H1 (cell line): ENCODE measurements around the gene ALDH4A1. TPM values are rescaled to one million over a fixed set of nuclear protein-coding genes. Genes with fewer than 3 reads are reported as not detected.

Experiments used
- CTCF ChIA-PET: fragments of 300-600 bp; sonication (Branson Sonifier 250); formaldehyde crosslinking; loops from one replicate; lab custom pipeline; 2021; ENCODE audit not compliant: partially characterized antibody; lab: Charles Lee
- POLR2A ChIA-PET: fragments of 300-600 bp; sonication (Branson Sonifier 250); formaldehyde crosslinking; loops from one replicate; lab custom pipeline; 2021; ENCODE audit warnings: inconsistent platforms; ENCODE audit not compliant: partially characterized antibody; lab: Charles Lee
- DNase-seq, 2 experiments: peaks; one replicate each; pipeline versions ENCODE4 v3.0.0 to v3.0.0-alpha.2; 2010 to 2022; ENCODE audit warnings: low spot score in 2 of 2, low read depth in 1 of 2, mixed read lengths in 1 of 2
- FAIRE-seq: peaks from 2 replicates; lab custom pipeline; 2011; peaks lifted over from hg19 to GRCh38; lab: Jason Lieb, UNC
- H2AFZ ChIP-seq: 2 replicates; pipeline ENCODE4 v1.8.1; 2012; ENCODE audit warnings: low read length, inconsistent platforms
- H2AK5ac ChIP-seq: 2 replicates; pipeline ENCODE4 v1.6.1; 2013; ENCODE audit warnings: low read depth, low read length
- H2BK120ac ChIP-seq: replicated peaks from 2 replicates; pipeline ENCODE3; 2013; ENCODE audit warnings: low read depth, low read length, inconsistent platforms
- H2BK12ac ChIP-seq: 2 replicates; pipeline ENCODE4 v1.6.1; 2013; ENCODE audit warnings: low read depth, low read length
- H2BK15ac ChIP-seq: 2 replicates; pipeline ENCODE4 v1.6.1; 2013; ENCODE audit warnings: low read length
- H2BK20ac ChIP-seq: 2 replicates; pipeline ENCODE4 v1.6.1; 2013; ENCODE audit warnings: low read length
- H2BK5ac ChIP-seq: 2 replicates; pipeline ENCODE4 v1.6.1; 2013; ENCODE audit warnings: low read depth, low read length
- H3K14ac ChIP-seq: 2 replicates; pipeline ENCODE4 v1.6.1; 2013; ENCODE audit warnings: inconsistent platforms; ENCODE audit not compliant: insufficient read length
- H3K18ac ChIP-seq: 2 replicates; pipeline ENCODE4 v1.6.1; 2013; ENCODE audit warnings: low read length; ENCODE audit errors: extremely low read depth
- H3K23ac ChIP-seq: 2 replicates; pipeline ENCODE4 v1.6.1; 2013; ENCODE audit warnings: inconsistent platforms; ENCODE audit not compliant: insufficient read length
- H3K23me2 ChIP-seq: 2 replicates; pipeline ENCODE4 v1.6.1; 2013; ENCODE audit warnings: low read depth, low read length
- H3K27ac ChIP-seq: 2 replicates; pipeline ENCODE4 v1.6.1; 2011; ENCODE audit warnings: low read depth, low read length, inconsistent platforms
- H3K27me3 ChIP-seq, 4 experiments: replicated peaks in 1 of 4; 1 replicate in 1 of 4; 2 replicates in 3 of 4; pipeline versions ENCODE4 v1.6.1 to v1.8.1; 2011 to 2013; ENCODE audit warnings: low read length in 3 of 4, mild to moderate bottlenecking in 3 of 4, inconsistent platforms in 2 of 4, mixed read lengths in 2 of 4, moderate library complexity in 1 of 4; ENCODE audit not compliant: control insufficient read depth in 3 of 4, insufficient read depth in 3 of 4; ENCODE audit errors: extremely low read depth in 1 of 4
- H3K36me3 ChIP-seq, 4 experiments: 2 replicates each; pipeline versions ENCODE4 v1.6.1 to v1.8.1; 2011 to 2013; ENCODE audit warnings: mild to moderate bottlenecking in 4 of 4, low read length in 3 of 4, moderate library complexity in 2 of 4, control low read depth in 1 of 4, inconsistent platforms in 1 of 4; ENCODE audit not compliant: insufficient read depth in 4 of 4, control insufficient read depth in 2 of 4
- H3K4ac ChIP-seq: replicated peaks from 2 replicates; pipeline ENCODE3; 2013; ENCODE audit warnings: low read length, low read depth, mixed read lengths, inconsistent platforms; ENCODE audit not compliant: insufficient read length
- H3K4me1 ChIP-seq, 4 experiments: replicated peaks in 1 of 4; 1 replicate in 1 of 4; 2 replicates in 3 of 4; pipeline versions ENCODE4 v1.6.1 to v1.8.1; 2011 to 2013; ENCODE audit warnings: low read length in 3 of 4, inconsistent platforms in 2 of 4, mixed read lengths in 1 of 4; ENCODE audit not compliant: insufficient read depth in 4 of 4, control insufficient read depth in 3 of 4
- H3K4me2 ChIP-seq, 2 experiments: 2 replicates each; pipeline versions ENCODE4 v1.6.1 to v1.8.1; 2011 to 2013; ENCODE audit warnings: low read depth in 2 of 2, low read length in 2 of 2, control low read depth in 1 of 2, inconsistent platforms in 1 of 2, mild to moderate bottlenecking in 1 of 2; ENCODE audit not compliant: insufficient read depth in 1 of 2
- H3K4me3 ChIP-seq, 4 experiments: fragments of 200-600, 300-600 bp in 1 of 4; sonication (generic), shearing (Covaris generic), sonication (Bioruptor Twin) in 1 of 4; 2 replicates each; pipeline versions ENCODE4 v1.5.1 to v1.8.1; 2011 to 2016; ENCODE audit warnings: low read length in 4 of 4, low read depth in 3 of 4, control low read depth in 2 of 4, inconsistent platforms in 2 of 4, mild to moderate bottlenecking in 2 of 4, mixed read lengths in 1 of 4, moderate library complexity in 1 of 4; ENCODE audit not compliant: insufficient read depth in 2 of 4; ENCODE audit errors: extremely low read depth in 1 of 4
- H3K56ac ChIP-seq: replicated peaks from 2 replicates; pipeline ENCODE3; 2013; ENCODE audit warnings: low read depth, mild to moderate bottlenecking, mixed read lengths, low read length, inconsistent platforms; ENCODE audit not compliant: insufficient read length
- H3K79me1 ChIP-seq: 2 replicates; pipeline ENCODE4 v1.6.1; 2013; ENCODE audit warnings: low read depth, low read length, control low read depth
- H3K79me2 ChIP-seq, 2 experiments: 2 replicates each; pipeline versions ENCODE4 v1.6.1 to v1.8.1; 2012 to 2013; ENCODE audit warnings: low read length in 2 of 2, mild to moderate bottlenecking in 2 of 2, inconsistent platforms in 1 of 2; ENCODE audit not compliant: insufficient read depth in 2 of 2, control insufficient read depth in 1 of 2
- H3K9ac ChIP-seq, 4 experiments: replicated peaks in 1 of 4; 1 replicate in 1 of 4; 2 replicates in 3 of 4; pipeline versions ENCODE4 v1.6.1 to v1.8.1; 2011 to 2013; ENCODE audit warnings: low read depth in 3 of 4, low read length in 3 of 4, control low read depth in 2 of 4, mild to moderate bottlenecking in 2 of 4, moderate library complexity in 2 of 4, inconsistent platforms in 1 of 4; ENCODE audit errors: extremely low read depth in 1 of 4
- H3K9me3 ChIP-seq, 2 experiments: 2 replicates each; pipeline versions ENCODE4 v1.6.1 to v1.8.1; 2012 to 2013; ENCODE audit warnings: mild to moderate bottlenecking in 2 of 2, moderate library complexity in 2 of 2, control low read depth in 1 of 2, inconsistent platforms in 1 of 2, low read depth in 1 of 2, low read length in 1 of 2, mixed read lengths in 1 of 2; ENCODE audit not compliant: insufficient read depth in 2 of 2
- H4K20me1 ChIP-seq, 2 experiments: replicated peaks in 1 of 2; 2 replicates each; pipeline versions ENCODE3 to v1.8.1; 2011 to 2013; ENCODE audit warnings: inconsistent platforms in 2 of 2, low read length in 2 of 2, mild to moderate bottlenecking in 1 of 2; ENCODE audit not compliant: insufficient read depth in 2 of 2, control insufficient read depth in 1 of 2
- H4K5ac ChIP-seq: 2 replicates; pipeline ENCODE4 v1.6.1; 2013; ENCODE audit warnings: low read length, low read depth, mixed read lengths, inconsistent platforms; ENCODE audit not compliant: insufficient read length
- H4K8ac ChIP-seq: 2 replicates; pipeline ENCODE4 v1.8.0; 2013; ENCODE audit warnings: mild to moderate bottlenecking, moderate library complexity, low read length, inconsistent platforms; ENCODE audit not compliant: insufficient read depth; ENCODE audit errors: extremely low read depth
- H4K91ac ChIP-seq: replicated peaks from 2 replicates; pipeline ENCODE3; 2013; ENCODE audit warnings: low read length, mixed read lengths, inconsistent platforms; ENCODE audit not compliant: insufficient read length
- BCL11A ChIP-seq, 2 experiments: IDR thresholded peaks; one replicate each; pipeline ENCODE4 v1.6.1; 2011; ENCODE audit warnings: low read depth in 2 of 2, low read length in 2 of 2, mild to moderate bottlenecking in 2 of 2
- HDAC6 ChIP-seq: IDR thresholded peaks from one replicate; pipeline ENCODE4 v1.7.1; 2012; ENCODE audit warnings: low read depth, mild to moderate bottlenecking, inconsistent platforms, low read length, moderate library complexity
- TAF7 ChIP-seq: optimal IDR thresholded peaks from 2 replicates; pipeline ENCODE3; 2011; ENCODE audit warnings: low read depth, mild to moderate bottlenecking, inconsistent platforms, low read length, moderate library complexity, borderline replicate concordance
- WGBS, 2 experiments: shearing (Covaris generic) in 1 of 2; methylation state at CpG; one replicate each; pipeline versions ENCODE4 v1.1.6 to v1.1.7; 2013 to 2015; ENCODE audit warnings: low lambda C conversion rate in 2 of 2, mixed read lengths in 2 of 2, inconsistent platforms in 1 of 2, low coverage in 1 of 2, missing lambda C conversion rate in 1 of 2; ENCODE audit not compliant: insufficient replicate concordance in 2 of 2, insufficient coverage in 1 of 2, insufficient read length in 1 of 2; ENCODE audit errors: extremely low coverage in 1 of 2, missing lambda C conversion rate in 1 of 2; 5-methylcytosine and 5-hydroxymethylcytosine counted together
- polyA plus RNA-seq, 7 experiments: library from polyadenylated mRNA; depleted of rRNA in 3 of 7; stranded (reverse) in 5 of 7; unstranded in 2 of 7; fragments of >200 nt in 5 of 7; fragments of 200-250 nt in 2 of 7; gene quantifications; 1 replicate in 5 of 7; 2 replicates in 1 of 7; 4 replicates in 1 of 7; pipeline versions ENCODE4 v1.2.1 to v1.2.3, GENCODE V29; 2011 to 2013; ENCODE audit warnings: missing spikeins in 2 of 7, mixed read lengths in 2 of 7
- total RNA-seq: library from RNA; stranded (reverse); fragmentation: NEBNext Ultra II Directional; extraction: Animal tissue kit (Norgen Biotek cat#: 25700); gene quantifications from 2 replicates; pipeline ENCODE4 v1.2.1, GENCODE V29; 2021

Gene ALDH4A1
- total and polyA plus RNA-seq, 2 of the 8 experiments (the other 6 are each of a cell fraction or from before 2014, with no cell fraction given), result 30.3 to 35.9 TPM

GRCh38 chr1:18891426-18891780 lies 11.0 kb downstream of the ALDH4A1 start:
- no peaks in the 10 kb centered on the region for H3K9me3 ChIP-seq
- H2BK12ac ChIP-seq, result no peak overlapping the region
- no peak overlapping the region for H2BK15ac ChIP-seq
- H3K4me2 ChIP-seq, result no peak overlapping the region
- DNase-seq (no peak), FAIRE-seq (no peak)
- H3K27ac ChIP-seq, result no peak overlapping the region; the same call in 1 of the 2 replicates
- no peak overlapping the region for H2AFZ ChIP-seq
- peaks cover 3% of the 10 kb centered on the region; the same call in 1 of the 2 replicates for H3K79me1 ChIP-seq
- H2BK5ac ChIP-seq, result no peak overlapping the region
- no peak overlapping the region for H2BK20ac ChIP-seq
- no peak overlapping the region for H4K5ac ChIP-seq
- H3K27me3 ChIP-seq, result no peaks in the 10 kb centered on the region
- peaks cover 0 to 4% of the 10 kb centered on the region in 2 experiments for H4K20me1 ChIP-seq
- no peak overlapping the region for H3K4me3 ChIP-seq
- no peaks in the 10 kb centered on the region for H3K23me2 ChIP-seq
- CTCF ChIA-PET, result interaction anchor here (0.7 to 14.4 kb wide), 9 partner anchors 8 to 555 kb away, joined by 3 to 131 read pairs (median 4); partner anchors contain the start of gene ALDH4A1
- H2AK5ac ChIP-seq, result no peak overlapping the region
- H3K36me3 ChIP-seq, result no peaks in the 10 kb centered on the region
- H2BK120ac ChIP-seq, result no peak overlapping the region
- POLR2A ChIA-PET, result interaction anchor here (0.7 to 1.1 kb wide), 2 partner anchors 9 to 168 kb away, joined by 3 read pairs; no protein-coding TSS in a partner anchor
- H3K56ac ChIP-seq, result no peak overlapping the region
- no peak overlapping the region for H3K18ac ChIP-seq
- no peaks in the 10 kb centered on the region; a peak in 1 of 4 replicates for H3K79me2 ChIP-seq
- H3K4ac ChIP-seq, result no peak overlapping the region
- H3K9ac ChIP-seq, result no peak overlapping the region
- no peak overlapping the region for H4K91ac ChIP-seq
- peaks cover 0 to 3% (median 0%) of the 10 kb centered on the region in 4 experiments; a peak in 1 of 7 replicates for H3K4me1 ChIP-seq
- WGBS, 2 experiments, result 88% methylated on average over 7 of the region's 7 CpGs; no CpG with 5 or more reads in 1 of the 2 experiments
- TF ChIP-seq HDAC6 (no peak), TAF7 (no peak), BCL11A (IDR thresholded peaks at IDR 0.05; ENCODE audit: low read depth in 2 of 2, low read length in 2 of 2) (no peak)
- H3K14ac ChIP-seq, result no peak overlapping the region
- H4K8ac ChIP-seq, result no peak overlapping the region
- H3K23ac ChIP-seq, result no peak overlapping the region
